Measurements from ENCODE around the gene MT4. TPM values are rescaled to one million over a fixed set of nuclear protein-coding genes. Genes with fewer than 3 reads are reported as not detected.

Gene MT4
- not detected for total RNA-seq
- total RNA-seq (2013): not detected
- 0 reads per million in 29 experiments for total RNA-seq

- Mint-ChIP-seq H3K4me3 (no peak within 1 kb of the TSS), H3K9me3 (no peaks in the 10 kb centered on the region), H3K4me1 (no peaks in the 10 kb centered on the region), H3K36me3 (no peaks in the 10 kb centered on the region), H3K27ac (no peak within 1 kb of the TSS), H3K27me3 (peaks cover 4 to 6% of the 10 kb centered on the region in 2 donors)
- CTCF ChIA-PET: no interaction called here
- H3K4me1 ChIP-seq (ENCODE audit: control insufficient read depth in 1 of 2, extremely low read depth in 1 of 2, insufficient read depth in 2 of 2, low read length in 2 of 2): no peaks in the 10 kb centered on the region
- DNase-seq (no peak), ATAC-seq (replicated peaks in 1 of 4) (no peak)
- peaks cover 0 to 16% of the 10 kb centered on the region in 2 experiments for H3K27me3 ChIP-seq (replicated peaks in 1 of 2; ENCODE audit: control insufficient read depth in 2 of 2, extremely low read depth in 1 of 2, insufficient read depth in 2 of 2, low read length in 1 of 2)
- no peaks in the 10 kb centered on the region for H3K9me3 ChIP-seq
- H3K4me3 ChIP-seq (ENCODE audit: control insufficient read depth in 1 of 2, extremely low read depth in 1 of 2, low read length in 1 of 2): no peak within 1 kb of the TSS
- H3K36me3 ChIP-seq (ENCODE audit: control insufficient read depth in 2 of 2, extremely low read depth in 1 of 2, insufficient read depth in 1 of 2, low read length in 1 of 2): no peaks in the 10 kb centered on the region
- no peak within 1 kb of the TSS for H3K27ac ChIP-seq (ENCODE audit: low read length)
- POLR2A ChIA-PET: no interaction called here
- WGBS (ENCODE audit: insufficient coverage): 79% methylated on average over 4 of the region's 12 CpGs
These were observed at the start of gene MT4 for GRCh38 chr16:56564793-56565477. Gene MT4, plus strand, starts transcription at chr16:56565073. Its CDS starts 56 bp downstream, at chr16:56565129.

DNA sequence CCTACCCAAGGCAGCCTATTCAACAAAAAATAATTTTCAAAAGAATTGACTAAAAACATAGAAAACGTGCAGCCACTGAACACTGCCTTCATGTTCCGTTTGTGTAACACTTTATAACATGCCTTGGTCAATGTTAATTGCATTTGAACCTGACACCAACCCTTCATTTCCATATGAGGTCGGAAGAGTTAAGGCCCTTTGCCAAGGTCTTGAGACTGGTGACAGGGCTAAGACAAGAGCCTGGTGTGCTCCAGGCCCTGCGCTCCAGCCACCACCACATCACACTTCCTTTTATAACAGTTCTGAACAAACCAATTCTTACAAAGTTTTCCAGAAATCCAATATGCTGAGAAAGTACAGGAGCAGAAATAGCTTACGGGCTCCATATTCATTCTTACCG is 49.2 kb upstream of the MT4 start:
- DNase-seq (no peak), ATAC-seq (replicated peaks in 1 of 4) (no peak)
- H3K4me3 Mint-ChIP-seq: peak overlapping the region in 1 of 3 donors; percentile 12
- H3K36me3 Mint-ChIP-seq: peaks cover 28% of the 10 kb centered on the region
- H3K4me1 Mint-ChIP-seq: peaks cover 60 to 73% (median 69%) of the 10 kb centered on the region in 3 donors
- ChIA-PET POLR2A (no interaction called here), CTCF (interaction anchor here (1.4 to 1.6 kb wide), 2 partner anchors 61 to 186 kb away, joined by 5 to 6 read pairs; no protein-coding TSS in a partner anchor)
- 84% methylated on average over 6 of the region's 6 CpGs for WGBS (ENCODE audit: insufficient coverage)
- H3K27me3 Mint-ChIP-seq: no peaks in the 10 kb centered on the region
- Histone ChIP-seq H3K9me3 (no peaks in the 10 kb centered on the region), H3K27me3 (replicated peaks in 1 of 2; ENCODE audit: control insufficient read depth in 2 of 2, extremely low read depth in 1 of 2, insufficient read depth in 2 of 2, low read length in 1 of 2) (no peaks in the 10 kb centered on the region), H3K4me3 (ENCODE audit: control insufficient read depth in 1 of 2, extremely low read depth in 1 of 2, low read length in 1 of 2) (no peak overlapping the region), H3K27ac (ENCODE audit: low read length) (no peak overlapping the region), H3K4me1 (ENCODE audit: control insufficient read depth in 1 of 2, extremely low read depth in 1 of 2, insufficient read depth in 2 of 2, low read length in 2 of 2) (peaks cover 5 to 25% of the 10 kb centered on the region in 2 experiments), H3K36me3 (ENCODE audit: control insufficient read depth in 2 of 2, extremely low read depth in 1 of 2, insufficient read depth in 1 of 2, low read length in 1 of 2) (peaks cover 4 to 17% of the 10 kb centered on the region in 2 donors)
- no peaks in the 10 kb centered on the region for H3K9me3 Mint-ChIP-seq
- H3K27ac Mint-ChIP-seq: peak overlapping the region in 1 of 2 donors; percentile 48

DNA sequence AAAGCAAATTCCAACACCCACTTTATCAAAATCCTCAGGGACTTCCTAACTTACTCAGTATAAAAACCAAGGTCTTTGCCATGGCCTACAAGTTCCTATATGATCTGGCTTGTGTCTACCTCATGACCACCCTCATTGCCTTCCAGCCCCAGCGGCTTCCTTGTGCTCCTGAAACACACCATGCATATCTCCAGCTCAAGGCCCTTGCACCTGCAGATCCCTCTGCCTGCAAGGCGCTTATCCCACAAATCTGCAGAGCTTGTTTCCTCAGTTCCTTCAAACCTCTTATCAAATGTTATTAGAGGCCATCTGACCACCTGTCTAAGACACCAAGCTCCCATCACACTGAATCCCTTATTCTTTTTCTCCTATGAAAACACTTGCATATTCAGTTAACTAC is 47.7 kb upstream of the MT4 start:
- no peaks in the 10 kb centered on the region for H3K27me3 Mint-ChIP-seq
- ChIA-PET POLR2A (interaction anchor here in 1 of 2 donors (0.5 kb wide), 1 partner anchor 62 kb away, joined by 5 read pairs; no protein-coding TSS in a partner anchor), CTCF (interaction anchor here (0.6 to 2.1 kb wide), 6 partner anchors 12 to 334 kb away, joined by 3 to 17 read pairs (median 5); partner anchors contain the start of genes NUDT21 (in 1 of the 2) and OGFOD1 (in 1 of the 2))
- Histone ChIP-seq H3K9me3 (no peaks in the 10 kb centered on the region), H3K4me3 (ENCODE audit: control insufficient read depth in 1 of 2, extremely low read depth in 1 of 2, low read length in 1 of 2) (no peak overlapping the region), H3K36me3 (ENCODE audit: control insufficient read depth in 2 of 2, extremely low read depth in 1 of 2, insufficient read depth in 1 of 2, low read length in 1 of 2) (peaks cover 0 to 6% of the 10 kb centered on the region in 2 donors), H3K27ac (ENCODE audit: low read length) (no peak overlapping the region), H3K4me1 (ENCODE audit: control insufficient read depth in 1 of 2, extremely low read depth in 1 of 2, insufficient read depth in 2 of 2, low read length in 2 of 2) (peaks cover 5 to 28% of the 10 kb centered on the region in 2 experiments), H3K27me3 (replicated peaks in 1 of 2; ENCODE audit: control insufficient read depth in 2 of 2, extremely low read depth in 1 of 2, insufficient read depth in 2 of 2, low read length in 1 of 2) (no peaks in the 10 kb centered on the region)
- peak overlapping the region in 2 of 3 donors; percentile 5 to 82 for H3K4me3 Mint-ChIP-seq
- peak overlapping the region; percentile 7 to 53 for H3K27ac Mint-ChIP-seq
- peaks cover 63 to 74% (median 66%) of the 10 kb centered on the region in 3 donors for H3K4me1 Mint-ChIP-seq
- H3K36me3 Mint-ChIP-seq: peaks cover 15% of the 10 kb centered on the region
- no peaks in the 10 kb centered on the region for H3K9me3 Mint-ChIP-seq
- no peak for DNase-seq
- 88% methylated on average over 2 of the region's 2 CpGs for WGBS (ENCODE audit: insufficient coverage)
- no peak for ATAC-seq (replicated peaks in 1 of 4)

DNA sequence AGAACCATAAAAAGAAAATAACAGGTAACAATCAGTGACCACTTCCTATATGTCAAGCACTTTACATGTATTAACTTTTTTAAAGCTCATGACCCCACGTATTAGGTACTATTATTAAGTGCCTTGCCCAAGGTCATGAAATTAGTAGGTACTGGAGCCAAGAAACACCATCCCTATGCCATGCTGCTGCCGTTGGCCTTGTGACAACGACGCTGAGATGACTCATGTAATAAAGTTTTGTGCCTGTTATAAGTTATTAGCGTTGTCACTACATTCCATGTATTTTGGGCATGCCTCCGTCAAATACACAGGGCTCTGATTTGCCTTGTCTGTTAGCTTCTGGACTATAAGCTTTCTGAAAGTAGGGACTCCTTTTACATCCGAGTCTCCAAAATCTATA is 46.4 kb upstream of the MT4 start:
- no peaks in the 10 kb centered on the region for H3K9me3 ChIP-seq
- H3K9me3 Mint-ChIP-seq: no peaks in the 10 kb centered on the region
- ChIA-PET CTCF (interaction anchor here (0.6 to 2.1 kb wide), 4 partner anchors 9 to 183 kb away, joined by 3 to 17 read pairs (median 4); no protein-coding TSS in a partner anchor), POLR2A (interaction anchor here in 1 of 2 donors (1.1 kb wide), 1 partner anchor 189 kb away, joined by 3 read pairs; no protein-coding TSS in a partner anchor)
- peak overlapping the region; percentile 64 to 73 for H3K27ac Mint-ChIP-seq
- no peak for ATAC-seq (replicated peaks in 1 of 4)
- peak overlapping the region; percentile 82 to 86 (median 83) for H3K4me3 Mint-ChIP-seq
- no peak overlapping the region for H3K4me3 ChIP-seq (ENCODE audit: control insufficient read depth in 1 of 2, extremely low read depth in 1 of 2, low read length in 1 of 2)
- no peaks in the 10 kb centered on the region for H3K27me3 ChIP-seq (replicated peaks in 1 of 2; ENCODE audit: control insufficient read depth in 2 of 2, extremely low read depth in 1 of 2, insufficient read depth in 2 of 2, low read length in 1 of 2)
- WGBS (ENCODE audit: insufficient coverage): 91% methylated on average over 4 of the region's 7 CpGs
- no peaks in the 10 kb centered on the region for H3K27me3 Mint-ChIP-seq
- DNase-seq: no peak
- H3K4me1 ChIP-seq (ENCODE audit: control insufficient read depth in 1 of 2, extremely low read depth in 1 of 2, insufficient read depth in 2 of 2, low read length in 2 of 2): peaks cover 5 to 28% of the 10 kb centered on the region in 2 experiments
- H3K36me3 ChIP-seq (ENCODE audit: control insufficient read depth in 2 of 2, extremely low read depth in 1 of 2, insufficient read depth in 1 of 2, low read length in 1 of 2): no peaks in the 10 kb centered on the region
- peaks cover 54 to 65% (median 62%) of the 10 kb centered on the region in 3 donors for H3K4me1 Mint-ChIP-seq
- peaks cover 6% of the 10 kb centered on the region for H3K36me3 Mint-ChIP-seq
- no peak overlapping the region for H3K27ac ChIP-seq (ENCODE audit: low read length)

- Mint-ChIP-seq H3K36me3 (no peaks in the 10 kb centered on the region), H3K4me3 (peak within 1 kb of the TSS; percentile 82 to 86 (median 83)), H3K27me3 (no peaks in the 10 kb centered on the region), H3K4me1 (peaks cover 45 to 54% (median 51%) of the 10 kb centered on the region in 3 donors), H3K27ac (peak within 1 kb of the TSS; percentile 92 to 94), H3K9me3 (no peaks in the 10 kb centered on the region)
- peak; percentile 87 to 90 (median 87) for ATAC-seq (replicated peaks in 1 of 4)
- DNase-seq: peak; percentile 82 to 95 (median 89)
- POLR2A ChIA-PET: interaction anchor here in 1 of 2 donors (0.6 kb wide), 1 partner anchor 68 kb away, joined by 4 read pairs; the partner anchor contains the start of genes NUDT21 and OGFOD1
- Histone ChIP-seq H3K9me3 (no peaks in the 10 kb centered on the region), H3K27ac (ENCODE audit: low read length) (peak within 1 kb of the TSS; percentile 86), H3K27me3 (replicated peaks in 1 of 2; ENCODE audit: control insufficient read depth in 2 of 2, extremely low read depth in 1 of 2, insufficient read depth in 2 of 2, low read length in 1 of 2) (no peaks in the 10 kb centered on the region), H3K4me3 (ENCODE audit: control insufficient read depth in 1 of 2, extremely low read depth in 1 of 2, low read length in 1 of 2) (peak within 1 kb of the TSS; percentile 87 to 99), H3K4me1 (ENCODE audit: control insufficient read depth in 1 of 2, extremely low read depth in 1 of 2, insufficient read depth in 2 of 2, low read length in 2 of 2) (peaks cover 5 to 28% of the 10 kb centered on the region in 2 experiments), H3K36me3 (ENCODE audit: control insufficient read depth in 2 of 2, extremely low read depth in 1 of 2, insufficient read depth in 1 of 2, low read length in 1 of 2) (no peaks in the 10 kb centered on the region)
- CTCF ChIA-PET: interaction anchor here in 1 of 2 donors (1.0 kb wide), 1 partner anchor 182 kb away, joined by 4 read pairs; no protein-coding TSS in a partner anchor
- WGBS (ENCODE audit: insufficient coverage): under 1% methylated on average over 65 of the region's 65 CpGs
These were observed 45.2 kb upstream of the MT4 start, which contains the start of gene BBS2 for GRCh38 chr16:56519459-56520250. Gene BBS2, minus strand, starts transcription at chr16:56520024. Its CDS starts 162 bp downstream, at chr16:56519862.

- Mint-ChIP-seq H3K9me3 (no peaks in the 10 kb centered on the region), H3K4me3 (peak overlapping the region; percentile 82 to 86 (median 83)), H3K36me3 (no peaks in the 10 kb centered on the region), H3K27me3 (no peaks in the 10 kb centered on the region), H3K4me1 (peaks cover 39 to 49% (median 45%) of the 10 kb centered on the region in 3 donors), H3K27ac (peak overlapping the region; percentile 92 to 94)
- CTCF ChIA-PET: interaction anchor here in 1 of 2 donors (1.0 kb wide), 1 partner anchor 182 kb away, joined by 4 read pairs; no protein-coding TSS in a partner anchor
- H3K9me3 ChIP-seq: no peaks in the 10 kb centered on the region
- POLR2A ChIA-PET: interaction anchor here in 1 of 2 donors (0.6 kb wide), 1 partner anchor 69 kb away, joined by 4 read pairs; the partner anchor contains the start of genes NUDT21 and OGFOD1
- DNase-seq (no peak), ATAC-seq (replicated peaks in 1 of 4) (no peak)
- no peaks in the 10 kb centered on the region for H3K36me3 ChIP-seq (ENCODE audit: control insufficient read depth in 2 of 2, extremely low read depth in 1 of 2, insufficient read depth in 1 of 2, low read length in 1 of 2)
- H3K27ac ChIP-seq (ENCODE audit: low read length): peak overlapping the region; percentile 86
- peaks cover 5 to 28% of the 10 kb centered on the region in 2 experiments for H3K4me1 ChIP-seq (ENCODE audit: control insufficient read depth in 1 of 2, extremely low read depth in 1 of 2, insufficient read depth in 2 of 2, low read length in 2 of 2)
- peak overlapping the region; percentile 87 to 99 for H3K4me3 ChIP-seq (ENCODE audit: control insufficient read depth in 1 of 2, extremely low read depth in 1 of 2, low read length in 1 of 2)
- H3K27me3 ChIP-seq (replicated peaks in 1 of 2; ENCODE audit: control insufficient read depth in 2 of 2, extremely low read depth in 1 of 2, insufficient read depth in 2 of 2, low read length in 1 of 2): no peaks in the 10 kb centered on the region
- no CpG with 5 or more reads among the region's 4 CpGs for WGBS (ENCODE audit: insufficient coverage)
These were observed 44.7 kb upstream of the MT4 start for GRCh38 chr16:56520251-56520577.
